ENCODE data around the gene TBC1D5.

Gene TBC1D5

DNA sequence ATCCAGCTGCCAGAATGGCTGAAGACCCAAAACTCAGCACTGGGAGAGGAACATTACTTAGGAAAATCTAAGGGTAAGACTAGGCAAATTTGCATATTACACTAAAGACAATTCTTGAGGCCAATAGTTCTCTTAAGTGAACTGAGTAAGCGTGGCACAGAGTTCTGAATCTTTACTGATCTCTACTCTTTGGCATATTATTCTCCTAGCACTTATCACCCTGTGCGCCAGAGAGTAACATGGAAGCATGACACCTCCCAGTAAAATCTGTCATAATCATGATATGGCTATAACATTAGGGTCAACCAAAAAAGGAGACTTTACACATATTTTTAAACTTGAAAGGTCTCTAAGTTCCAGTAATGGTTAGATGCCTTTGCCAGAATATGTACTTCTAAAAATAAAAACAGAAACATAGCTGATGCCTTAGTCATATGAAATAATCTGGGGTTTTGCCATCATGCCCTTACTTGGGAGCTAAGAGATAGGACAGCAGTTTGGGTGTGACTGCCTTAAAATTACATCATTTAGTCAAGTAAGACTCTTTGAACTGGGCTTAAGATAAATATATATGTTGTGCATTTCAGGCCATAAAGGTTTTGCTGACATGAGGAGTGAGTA is 567.1 kb downstream of the TBC1D5 start:
- TF ChIP-seq CTCF (IDR thresholded peaks at IDR 0.05; ENCODE audit: low read length, missing control alignments), result no peak
- peak; percentile 89 for DNase-seq (ENCODE audit: low read depth)
- no peak overlapping the region for H3K4me3 ChIP-seq (replicated peaks; ENCODE audit: low read depth, low read length)

DNA sequence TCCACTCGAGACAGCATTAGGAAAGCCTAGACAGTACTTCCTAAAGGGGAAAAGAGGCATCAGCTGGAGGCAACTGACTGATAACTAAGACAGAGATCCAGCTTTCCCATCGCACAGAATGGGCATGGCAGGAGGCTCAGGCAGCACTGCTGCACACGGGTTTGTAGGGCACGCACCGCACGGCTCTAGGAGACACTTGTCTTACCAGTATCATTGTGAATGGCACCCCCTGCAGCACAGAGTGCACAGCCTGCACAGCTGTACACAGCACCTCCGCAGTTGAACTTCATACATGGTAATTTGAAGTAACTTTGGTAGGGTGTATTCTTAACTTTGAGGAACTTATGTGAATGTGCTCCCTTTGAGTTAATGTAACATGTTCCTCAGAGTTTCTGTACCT is 576.1 kb downstream of the TBC1D5 start:
- no peak for DNase-seq (ENCODE audit: low read depth)
- TF ChIP-seq CTCF (IDR thresholded peaks at IDR 0.05; ENCODE audit: low read length, missing control alignments), result no peak
- H3K4me3 ChIP-seq (replicated peaks; ENCODE audit: low read depth, low read length), result no peak overlapping the region

DNA sequence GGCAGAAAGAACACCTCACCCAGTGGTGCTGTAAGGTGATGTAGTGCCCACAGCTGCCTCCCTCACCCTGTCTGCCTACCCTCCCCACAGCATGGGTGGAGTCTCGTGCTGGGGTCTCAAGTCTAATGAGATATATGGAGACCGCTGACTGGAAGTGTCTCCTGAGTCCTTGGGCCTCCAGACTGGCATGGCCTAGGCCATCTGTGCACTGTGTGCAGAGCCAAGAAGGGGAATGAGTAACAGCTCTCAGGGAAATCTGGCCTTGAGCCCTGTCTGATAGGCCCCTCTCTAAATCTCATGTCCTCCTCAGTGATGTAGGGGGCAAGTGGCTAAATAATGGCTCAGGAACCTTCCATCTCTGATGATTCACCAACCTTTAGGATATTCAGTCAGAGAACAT is 580.3 kb downstream of the TBC1D5 start:
- H3K4me3 ChIP-seq (replicated peaks; ENCODE audit: low read depth, low read length), result no peak overlapping the region
- no peak for DNase-seq (ENCODE audit: low read depth)
- TF ChIP-seq CTCF (IDR thresholded peaks at IDR 0.05; ENCODE audit: low read length, missing control alignments), result no peak

DNA sequence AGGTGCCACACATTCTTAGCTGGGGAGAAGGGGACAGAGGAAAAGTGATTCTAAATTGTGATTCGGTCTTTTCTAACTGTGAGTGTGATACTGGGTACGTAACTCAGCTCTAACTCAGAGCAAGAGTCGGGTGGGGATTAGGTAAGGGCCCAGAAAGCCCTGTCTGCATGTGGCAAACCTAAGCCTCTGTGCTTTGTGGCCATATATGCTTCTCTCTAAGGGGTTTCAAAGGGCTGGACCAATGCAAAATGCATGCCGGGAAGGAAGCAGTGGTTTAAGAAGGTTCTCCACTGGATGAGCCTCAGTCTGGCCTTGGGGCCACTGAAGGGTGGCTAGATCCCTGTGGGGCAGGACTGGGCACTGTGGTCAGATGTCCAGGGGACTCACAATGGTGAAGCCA is 581.8 kb downstream of the TBC1D5 start:
- no peak for TF ChIP-seq CTCF (IDR thresholded peaks at IDR 0.05; ENCODE audit: low read length, missing control alignments)
- no peak overlapping the region for H3K4me3 ChIP-seq (replicated peaks; ENCODE audit: low read depth, low read length)
- DNase-seq (ENCODE audit: low read depth), result no peak

GRCh38 chr3:17158941-17159682 is 583.3 kb downstream of the TBC1D5 start:
- no peak for TF ChIP-seq CTCF (IDR thresholded peaks at IDR 0.05; ENCODE audit: low read length, missing control alignments)
- no peak for DNase-seq (ENCODE audit: low read depth)
- no peak overlapping the region for H3K4me3 ChIP-seq (replicated peaks; ENCODE audit: low read depth, low read length)

GRCh38 chr3:17157713-17158112 is 584.7 kb downstream of the TBC1D5 start:
- peak; percentile 24 for DNase-seq (ENCODE audit: low read depth)
- H3K4me3 ChIP-seq (replicated peaks; ENCODE audit: low read depth, low read length), result no peak overlapping the region
- TF ChIP-seq CTCF (IDR thresholded peaks at IDR 0.05; ENCODE audit: low read length, missing control alignments), result no peak

GRCh38 chr3:17156864-17157263 is 585.6 kb downstream of the TBC1D5 start:
- TF ChIP-seq CTCF (IDR thresholded peaks at IDR 0.05; ENCODE audit: low read length, missing control alignments), result no peak
- H3K4me3 ChIP-seq (replicated peaks; ENCODE audit: low read depth, low read length), result no peak overlapping the region
- DNase-seq (ENCODE audit: low read depth), result no peak

Measured in fibroblast of pulmonary artery (primary cell).